ENCODE results near the gene RANGRF.

The RANGRF gene

GRCh38 chr17:8264836-8265542 lies 23.5 kb upstream of the RANGRF start:
- no peak for DNase-seq (ENCODE audit: low read depth)
- no peak overlapping the region for H3K4me3 ChIP-seq (ENCODE audit: low read length)
- TF ChIP-seq CTCF (IDR thresholded peaks at IDR 0.05; ENCODE audit: insufficient read depth, low read depth, low read length, missing control alignments) = no peak

DNA sequence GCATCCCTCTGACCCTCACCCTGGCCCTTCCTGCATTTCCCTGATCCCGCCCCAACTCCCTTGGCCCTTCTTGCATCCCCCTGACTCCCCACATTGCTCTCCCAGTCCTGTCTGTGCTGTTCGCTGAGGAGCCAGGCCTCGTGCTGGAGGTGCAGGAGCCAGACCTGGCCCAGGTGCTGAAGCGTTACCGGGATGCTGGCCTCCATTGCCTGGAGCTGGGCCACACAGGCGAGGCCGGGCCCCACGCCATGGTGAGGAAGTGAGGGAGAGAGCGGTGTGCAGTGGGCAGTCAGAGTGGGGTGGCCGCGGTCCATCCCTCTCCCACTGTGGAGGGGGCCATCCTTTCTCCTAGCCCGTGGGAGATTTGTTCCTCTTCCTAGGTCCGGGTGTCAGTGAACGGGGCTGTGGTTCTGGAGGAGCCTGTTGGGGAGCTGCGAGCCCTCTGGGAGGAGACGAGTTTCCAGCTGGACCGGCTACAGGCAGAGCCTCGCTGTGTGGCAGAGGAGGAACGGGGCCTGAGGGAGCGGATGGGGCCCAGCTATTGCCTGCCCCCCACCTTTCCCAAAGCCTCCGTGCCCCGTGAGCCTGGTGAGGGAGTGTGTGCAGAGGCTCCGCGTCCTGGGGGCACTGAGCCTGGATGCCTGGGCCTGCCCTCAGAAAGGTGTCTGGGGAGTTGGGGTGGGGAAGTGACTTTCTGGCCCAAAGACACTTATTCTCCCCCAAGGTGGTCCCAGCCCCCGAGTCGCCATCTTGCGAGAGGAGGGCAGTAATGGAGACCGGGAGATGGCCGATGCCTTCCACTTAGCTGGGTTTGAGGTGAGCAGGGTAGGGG lies 21.6 kb upstream of the RANGRF start:
- no peak overlapping the region for H3K4me3 ChIP-seq (ENCODE audit: low read length)
- TF ChIP-seq CTCF (IDR thresholded peaks at IDR 0.05; ENCODE audit: insufficient read depth, low read depth, low read length, missing control alignments) = no peak
- no peak for DNase-seq (ENCODE audit: low read depth)

GRCh38 chr17:8267480-8268147 lies 20.9 kb upstream of the RANGRF start:
- no peak for TF ChIP-seq CTCF (IDR thresholded peaks at IDR 0.05; ENCODE audit: insufficient read depth, low read depth, low read length, missing control alignments)
- no peak overlapping the region for H3K4me3 ChIP-seq (ENCODE audit: low read length)
- no peak for DNase-seq (ENCODE audit: low read depth)

- no peak overlapping the region for H3K4me3 ChIP-seq (ENCODE audit: low read length)
- DNase-seq (ENCODE audit: low read depth) = no peak
- TF ChIP-seq CTCF (IDR thresholded peaks at IDR 0.05; ENCODE audit: insufficient read depth, low read depth, low read length, missing control alignments) = no peak
Measured at GRCh38 chr17:8268550-8269298, 19.7 kb upstream of the RANGRF start.

DNA sequence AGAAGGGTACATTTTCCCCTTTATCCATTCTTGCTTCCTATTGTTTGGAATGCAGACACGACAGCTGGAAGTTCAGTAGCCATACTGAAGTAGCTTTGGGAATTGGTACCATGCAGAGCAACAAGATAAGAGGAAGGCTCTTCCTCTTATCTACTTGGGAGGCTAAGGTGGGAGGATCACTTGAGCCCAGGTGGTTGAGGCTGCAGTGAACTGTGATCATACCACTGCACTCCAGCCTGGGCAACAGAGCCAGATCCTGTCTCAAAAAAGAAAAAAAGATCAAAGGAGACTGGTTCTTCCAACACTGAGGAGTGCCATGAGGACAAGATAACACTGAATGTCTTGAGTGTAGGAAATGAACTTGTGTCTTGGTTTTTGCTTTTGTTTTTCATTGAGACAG lies 16.0 kb upstream of the RANGRF start:
- no peak overlapping the region for H3K4me3 ChIP-seq (ENCODE audit: low read length)
- no peak for DNase-seq (ENCODE audit: low read depth)
- no peak for TF ChIP-seq CTCF (IDR thresholded peaks at IDR 0.05; ENCODE audit: insufficient read depth, low read depth, low read length, missing control alignments)

DNA sequence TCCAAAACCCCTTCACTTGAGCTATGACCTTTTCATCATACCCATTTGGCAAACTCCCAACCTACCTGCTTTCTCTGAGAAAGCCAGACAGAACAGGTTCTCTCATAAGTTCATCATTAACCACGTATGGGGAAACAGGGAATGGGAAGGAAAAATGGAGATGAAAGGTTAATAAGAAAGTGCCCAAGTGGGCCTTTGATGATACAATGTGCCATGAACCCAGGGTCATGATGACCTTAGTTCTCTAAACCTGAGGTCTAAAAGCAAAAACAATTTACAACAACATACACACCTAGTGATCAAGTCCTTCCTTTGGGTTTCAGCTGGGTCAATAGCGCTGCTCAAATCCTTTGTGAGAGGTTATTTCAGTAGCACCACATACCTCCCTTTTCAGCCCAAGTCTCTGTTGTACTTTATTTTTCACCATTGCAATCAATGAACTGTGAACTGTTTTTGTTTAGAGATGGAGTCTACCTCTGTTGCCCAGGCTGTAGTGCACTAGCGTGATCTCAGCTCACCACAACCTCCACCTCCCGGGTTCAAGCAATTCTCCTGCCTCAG lies 14.5 kb upstream of the RANGRF start:
- no peak for DNase-seq (ENCODE audit: low read depth)
- no peak for TF ChIP-seq CTCF (IDR thresholded peaks at IDR 0.05; ENCODE audit: insufficient read depth, low read depth, low read length, missing control alignments)
- no peak overlapping the region for H3K4me3 ChIP-seq (ENCODE audit: low read length)
